Epithelial cell of prostate (primary cell): ENCODE measurements around the gene RITA1.

Experiments used
- DNase-seq: peaks from one replicate; pipeline ENCODE4 v3.0.0-alpha.2; 2011; ENCODE audit warnings: low read depth, low spot score
- H3K27ac ChIP-seq: fragments of 450-650 bp; 2 replicates; pipeline ENCODE4 v1.5.1; 2017; ENCODE audit warnings: mild to moderate bottlenecking

RITA1 gene

DNA sequence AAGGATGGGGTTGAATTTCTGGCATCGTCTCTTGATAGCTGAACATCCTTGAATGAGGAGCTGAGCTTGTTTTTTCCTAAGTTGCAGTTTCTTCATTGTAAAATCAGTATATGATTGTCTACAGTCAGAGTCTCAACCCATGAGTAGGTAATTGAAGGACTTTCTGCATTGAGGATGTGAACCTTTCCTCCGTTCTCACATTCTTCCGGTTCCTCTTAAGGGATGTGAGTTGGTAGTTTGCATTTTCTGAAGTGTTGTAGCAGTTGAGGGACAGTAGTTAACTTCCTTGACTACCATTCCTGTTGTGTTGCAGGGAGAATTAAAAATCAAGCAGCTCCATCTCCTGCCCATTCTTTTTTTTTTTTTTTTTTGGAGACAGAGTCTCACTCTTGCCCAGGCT is 54.9 kb downstream of the RITA1 start:
- H3K27ac ChIP-seq = peak overlapping the region; percentile 99
- DNase-seq = no peak

DNA sequence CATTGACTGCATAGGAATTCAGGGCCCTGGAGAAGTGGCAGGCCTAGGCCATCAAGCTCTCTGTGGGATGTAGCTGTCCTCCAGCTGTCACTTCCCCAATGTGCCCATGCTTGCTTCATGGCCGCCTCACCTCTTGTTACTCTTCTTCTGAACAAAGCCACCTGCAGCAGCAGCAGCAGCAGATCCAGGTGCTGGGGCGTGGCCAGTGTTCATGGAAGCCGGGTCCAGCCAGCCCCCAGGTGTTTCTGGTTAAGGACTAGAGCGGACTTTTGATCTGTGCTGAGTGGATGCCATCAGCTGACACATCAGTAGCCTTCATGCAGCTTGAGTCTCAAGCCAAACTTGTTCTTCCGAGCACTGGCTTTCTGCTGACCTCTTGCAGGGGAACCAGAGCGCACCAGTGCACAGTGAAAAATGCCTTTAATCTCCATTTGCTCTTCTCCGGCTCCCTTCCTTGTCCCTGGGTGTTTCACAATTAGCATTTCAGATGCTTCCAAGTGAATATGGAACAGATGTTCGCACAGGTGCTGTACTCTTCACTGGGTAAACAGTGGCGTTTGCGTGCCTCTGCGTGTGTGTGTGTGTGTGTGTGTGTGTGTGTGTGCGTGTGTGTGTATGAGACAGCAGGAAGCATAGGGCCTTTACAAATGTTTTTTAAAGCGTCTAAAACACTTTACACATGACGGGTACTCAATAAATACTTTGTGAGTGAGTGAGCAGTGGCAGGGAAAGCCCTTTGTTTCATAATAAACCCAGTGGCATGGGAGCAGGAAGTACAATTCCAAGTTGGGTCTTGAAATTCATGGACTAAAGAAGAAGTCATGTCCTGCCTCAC is 55.9 kb downstream of the RITA1 start:
- DNase-seq = peak; percentile 99
- H3K27ac ChIP-seq = peak overlapping the region; percentile 99
